Activated naive CD8-positive, alpha-beta T cell treated with anti-CD3 and anti-CD28 coated beads, Interleukin-2, amount 10 ng/mL, durations not matched to agents 7 days and 5 days (primary cell): ENCODE data around the gene TIMP3. TPM values are rescaled to one million over a fixed set of nuclear protein-coding genes. Genes with fewer than 3 reads are reported as not detected.

Experiments
- ATAC-seq: fragments of 150-1000 bp; cut with Tn5 transposase; one replicate; pipeline ENCODE4 v1.10.0; 2021; ENCODE audit warnings: low read depth, moderate library complexity
- POLR2A ChIA-PET: fragments of 350-600 bp; sonication (Branson Sonifier 250); formaldehyde crosslinking; loops from one replicate; lab custom pipeline; 2021; ENCODE audit warnings: antibody characterized with exemption; lab: Charles Lee
- DNase-seq: peaks from one replicate; pipeline ENCODE4 v3.0.0; 2021
- H3K27ac Mint-ChIP-seq: one replicate; pipeline ENCODE4 v1.8.0; 2022; ENCODE audit warnings: mild to moderate bottlenecking, mixed read lengths
- H3K27me3 Mint-ChIP-seq: one replicate; pipeline ENCODE4 v1.8.0; 2022; ENCODE audit warnings: mild to moderate bottlenecking, moderate library complexity, mixed read lengths
- H3K36me3 Mint-ChIP-seq: one replicate; pipeline ENCODE4 v1.8.0; 2021; ENCODE audit warnings: mild to moderate bottlenecking, mixed read lengths
- H3K4me1 Mint-ChIP-seq: one replicate; pipeline ENCODE4 v1.8.0; 2021; ENCODE audit warnings: mixed read lengths
- H3K4me3 Mint-ChIP-seq: one replicate; pipeline ENCODE4 v1.8.0; 2022; ENCODE audit warnings: mild to moderate bottlenecking, moderate library complexity, mixed read lengths
- H3K9me3 Mint-ChIP-seq: one replicate; pipeline ENCODE4 v1.8.0; 2021; ENCODE audit warnings: mixed read lengths
- total RNA-seq, 2 experiments: library from RNA; stranded (reverse); gene quantifications; one replicate each; pipeline ENCODE4 v1.2.3, GENCODE V29; 2021

TIMP3 gene
- total RNA-seq, 2 experiments from 2014 or later = 0.36 to 0.37 TPM

DNA sequence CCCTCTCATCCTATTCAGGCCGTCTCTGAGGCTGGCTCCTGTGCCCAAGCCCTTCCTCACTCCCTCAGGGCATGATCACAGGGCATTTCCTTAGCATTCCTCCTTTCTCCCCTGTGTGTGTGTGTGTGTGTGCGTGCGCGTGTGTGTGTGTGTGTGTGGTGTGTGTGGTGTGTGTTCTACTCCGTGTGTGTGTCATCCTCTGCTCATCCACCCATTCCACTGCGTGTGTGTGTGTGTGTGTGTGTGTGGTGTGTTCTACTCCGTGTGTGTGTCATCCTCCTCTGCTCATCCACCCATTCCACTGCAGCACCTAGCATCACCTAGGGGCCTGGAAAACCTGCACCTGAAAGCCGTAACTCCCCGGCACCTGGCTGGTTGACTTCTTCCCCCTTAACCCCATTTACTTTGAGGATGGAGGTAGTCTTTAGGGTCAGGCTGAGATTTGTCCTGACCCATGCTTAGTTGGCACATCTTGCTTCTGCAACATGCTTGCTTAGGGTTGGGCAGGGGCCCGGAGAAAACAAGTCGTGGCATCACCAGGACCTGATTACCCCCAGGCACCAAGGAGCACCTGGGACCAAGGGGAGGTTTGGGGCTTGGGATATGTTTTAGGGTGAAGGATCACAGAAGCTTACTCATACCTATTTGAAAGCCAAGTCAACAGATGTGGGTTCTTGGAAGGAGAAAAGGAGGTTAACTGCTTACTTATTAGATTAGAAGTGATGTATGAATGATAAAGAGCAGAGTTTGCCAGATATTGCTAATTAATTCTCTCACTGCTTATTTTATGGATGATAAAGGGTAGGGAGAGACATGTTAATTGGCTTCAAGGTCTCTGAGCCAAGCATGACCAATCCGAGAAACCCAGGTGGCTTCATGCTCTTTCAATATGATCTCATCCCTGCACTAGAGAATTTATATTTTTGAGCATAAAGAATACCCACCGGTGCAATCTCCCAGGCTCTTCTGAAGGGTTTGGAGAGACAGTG is 18.9 kb downstream of the TIMP3 start:
- Mint-ChIP-seq H3K27me3 (no peaks in the 10 kb centered on the region), H3K9me3 (no peaks in the 10 kb centered on the region), H3K36me3 (no peaks in the 10 kb centered on the region), H3K27ac (no peak overlapping the region), H3K4me3 (no peak overlapping the region), H3K4me1 (no peaks in the 10 kb centered on the region)
- ATAC-seq = no peak
- POLR2A ChIA-PET = no interaction called here
- no peak for DNase-seq

DNA sequence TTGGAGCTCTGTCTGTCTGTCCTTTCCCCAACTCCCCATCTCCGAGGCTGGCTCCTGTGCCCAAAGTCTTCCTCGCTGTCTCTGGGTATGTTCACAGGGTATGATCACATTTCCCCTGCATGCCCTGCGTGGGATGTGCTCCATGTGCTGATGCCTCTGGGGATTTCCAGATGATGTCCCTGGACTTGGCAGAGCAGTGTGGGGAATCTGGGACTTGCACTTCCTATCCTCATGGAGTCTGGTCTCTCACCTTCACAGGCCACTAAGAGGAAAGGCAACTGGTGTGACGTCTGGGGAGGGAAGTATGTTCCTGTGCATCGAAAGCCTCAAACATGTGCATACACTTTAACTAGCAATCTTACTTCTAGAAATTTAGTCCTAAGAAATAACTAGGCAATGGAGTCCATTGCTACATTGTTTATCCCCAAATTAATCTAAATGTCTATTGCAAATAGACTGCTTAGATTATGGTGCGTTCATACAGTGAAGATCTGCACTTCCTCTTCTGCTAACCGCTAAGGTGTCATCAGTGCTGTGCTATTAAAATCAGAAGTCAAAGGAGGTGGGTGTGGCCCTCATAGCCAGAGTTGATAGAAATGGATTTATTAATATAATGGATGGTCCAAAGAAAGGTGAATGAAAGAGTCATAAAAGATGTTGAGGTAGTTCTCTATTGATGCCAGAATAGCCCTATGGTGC is 20.8 kb downstream of the TIMP3 start:
- DNase-seq (no peak), ATAC-seq (no peak)
- Mint-ChIP-seq H3K4me1 (no peaks in the 10 kb centered on the region), H3K27ac (no peak overlapping the region), H3K36me3 (no peaks in the 10 kb centered on the region), H3K4me3 (no peak overlapping the region), H3K27me3 (no peaks in the 10 kb centered on the region), H3K9me3 (no peaks in the 10 kb centered on the region)
- POLR2A ChIA-PET = no interaction called here

DNA sequence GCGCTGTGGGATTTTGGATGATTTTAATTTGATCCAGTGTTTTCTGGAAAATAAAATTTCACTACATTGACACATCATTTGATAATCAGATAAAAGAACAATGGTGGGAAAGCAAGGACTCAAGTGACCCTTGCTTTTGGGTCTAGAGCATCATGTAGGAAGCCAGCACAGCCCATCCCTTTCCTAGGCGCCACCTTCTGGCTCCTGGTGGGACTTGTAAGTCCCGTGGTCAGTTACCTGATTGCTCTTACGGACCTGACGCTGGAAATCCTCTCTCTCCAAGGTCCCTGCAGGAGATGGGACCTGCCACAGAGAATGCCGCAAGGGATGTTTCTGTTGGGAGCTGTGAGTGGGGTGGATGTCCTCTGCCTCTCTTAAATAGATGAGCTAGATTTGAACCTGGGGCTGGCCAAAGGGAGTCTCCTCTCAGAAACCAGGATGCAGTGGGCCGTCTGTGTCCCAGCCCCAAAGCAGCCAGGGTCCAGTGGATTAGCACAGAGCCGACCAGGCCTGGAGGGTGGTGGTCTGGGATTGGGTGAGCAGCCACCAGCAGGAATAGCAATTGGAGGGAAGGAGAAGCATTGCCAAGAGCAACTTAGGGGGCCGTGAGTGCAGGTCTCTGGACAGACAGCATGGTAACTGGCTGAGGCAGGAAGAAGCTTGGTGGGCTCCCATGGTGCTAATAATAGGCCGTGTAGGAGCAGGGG is 21.7 kb downstream of the TIMP3 start:
- ATAC-seq (no peak), DNase-seq (no peak)
- Mint-ChIP-seq H3K36me3 (no peaks in the 10 kb centered on the region), H3K27me3 (no peaks in the 10 kb centered on the region), H3K27ac (no peak overlapping the region), H3K4me1 (no peaks in the 10 kb centered on the region), H3K9me3 (no peaks in the 10 kb centered on the region), H3K4me3 (no peak overlapping the region)
- POLR2A ChIA-PET = no interaction called here

DNA sequence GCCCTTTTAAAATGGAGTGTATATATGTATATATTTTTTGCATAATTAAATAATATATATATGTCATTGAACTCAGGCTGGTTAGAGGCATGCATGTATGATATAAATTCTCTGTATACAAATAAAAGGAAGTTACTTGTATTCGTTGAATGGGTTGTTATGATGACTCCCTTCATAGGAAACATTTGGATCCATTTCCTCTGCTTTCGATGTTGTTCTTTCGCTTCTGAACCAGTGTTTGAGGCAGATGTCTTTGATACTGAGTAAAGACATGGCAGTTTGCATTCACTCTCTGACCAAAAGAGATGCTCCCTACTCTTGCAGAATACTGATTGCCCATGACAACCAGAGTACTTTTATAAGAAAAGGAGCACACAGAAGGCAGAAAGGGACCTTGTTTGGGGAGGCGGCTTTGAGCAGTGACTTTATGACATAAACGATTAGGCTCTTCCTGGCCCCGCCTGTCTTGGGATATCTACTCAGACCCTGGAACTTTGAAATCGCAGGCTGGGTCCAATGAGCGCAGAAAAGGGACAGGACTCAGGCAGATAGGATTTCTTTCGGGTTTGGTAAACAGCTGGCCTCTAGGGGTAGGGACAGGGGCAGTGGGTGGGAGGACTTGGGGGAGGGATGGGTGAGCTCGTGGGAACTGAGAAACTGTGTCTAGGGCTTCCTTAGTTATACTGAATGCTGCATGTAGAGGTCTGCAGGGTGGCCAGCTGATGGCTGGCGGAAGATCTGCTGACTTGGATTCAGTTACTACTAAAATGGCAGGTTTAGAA is 23.2 kb downstream of the TIMP3 start:
- Mint-ChIP-seq H3K27me3 (no peaks in the 10 kb centered on the region), H3K36me3 (no peaks in the 10 kb centered on the region), H3K9me3 (no peaks in the 10 kb centered on the region), H3K27ac (no peak overlapping the region), H3K4me3 (no peak overlapping the region), H3K4me1 (no peaks in the 10 kb centered on the region)
- ATAC-seq = no peak
- no peak for DNase-seq
- POLR2A ChIA-PET = no interaction called here

DNA sequence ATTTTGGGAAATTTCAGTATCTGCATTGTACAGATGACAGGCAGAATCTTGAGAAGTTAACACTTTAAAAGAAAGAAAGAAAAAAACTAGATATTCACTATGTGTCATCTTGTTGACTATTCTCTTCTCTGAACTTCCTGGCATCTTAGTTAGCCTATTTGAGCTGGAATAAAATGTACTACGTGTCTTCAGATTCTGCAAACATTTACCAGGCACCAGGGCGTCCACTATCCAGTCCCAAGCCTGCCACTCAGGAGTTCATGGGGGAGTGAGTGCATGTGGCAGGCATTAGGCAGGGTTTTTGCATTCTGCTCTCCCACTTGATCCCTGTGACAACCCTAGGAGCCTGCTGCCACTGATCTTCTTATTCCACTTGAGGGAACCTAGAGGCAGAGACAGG is 25.0 kb downstream of the TIMP3 start:
- POLR2A ChIA-PET = no interaction called here
- H3K4me3 Mint-ChIP-seq = no peak overlapping the region
- no peak overlapping the region for H3K27ac Mint-ChIP-seq
- no peaks in the 10 kb centered on the region for H3K36me3 Mint-ChIP-seq
- DNase-seq = no peak
- no peaks in the 10 kb centered on the region for H3K27me3 Mint-ChIP-seq
- H3K9me3 Mint-ChIP-seq = no peaks in the 10 kb centered on the region
- ATAC-seq = no peak
- no peaks in the 10 kb centered on the region for H3K4me1 Mint-ChIP-seq

DNA sequence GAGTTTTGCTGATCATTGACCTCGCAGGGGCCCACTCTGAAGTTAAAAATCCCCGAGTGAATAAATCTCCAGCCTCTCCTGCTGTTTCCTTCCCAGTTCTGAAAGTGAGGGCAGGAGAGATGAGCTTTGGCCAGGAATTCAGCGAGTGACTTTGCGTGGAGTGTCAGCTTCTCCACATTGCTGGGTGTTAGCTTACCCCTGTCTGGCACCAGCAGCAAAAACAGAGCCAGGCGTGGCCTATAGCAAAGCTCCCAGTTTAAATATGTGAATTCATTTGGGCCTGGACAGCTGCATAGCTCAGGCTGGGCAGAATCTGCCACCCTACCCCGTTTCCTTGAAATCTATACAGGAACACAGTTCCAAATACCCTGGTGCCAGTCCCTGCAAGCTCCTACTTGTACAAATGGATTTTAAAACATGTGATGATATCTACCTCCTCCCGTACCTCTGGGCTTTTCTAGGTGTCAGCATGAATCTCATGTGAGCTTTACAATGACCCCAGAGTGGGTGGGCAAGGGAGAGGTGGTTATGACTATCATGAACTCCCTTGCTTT is 25.6 kb downstream of the TIMP3 start:
- ATAC-seq (no peak), DNase-seq (no peak)
- Mint-ChIP-seq H3K9me3 (no peaks in the 10 kb centered on the region), H3K27ac (no peak overlapping the region), H3K27me3 (no peaks in the 10 kb centered on the region), H3K36me3 (no peaks in the 10 kb centered on the region), H3K4me1 (peaks cover 2% of the 10 kb centered on the region), H3K4me3 (no peak overlapping the region)
- POLR2A ChIA-PET = no interaction called here

DNA sequence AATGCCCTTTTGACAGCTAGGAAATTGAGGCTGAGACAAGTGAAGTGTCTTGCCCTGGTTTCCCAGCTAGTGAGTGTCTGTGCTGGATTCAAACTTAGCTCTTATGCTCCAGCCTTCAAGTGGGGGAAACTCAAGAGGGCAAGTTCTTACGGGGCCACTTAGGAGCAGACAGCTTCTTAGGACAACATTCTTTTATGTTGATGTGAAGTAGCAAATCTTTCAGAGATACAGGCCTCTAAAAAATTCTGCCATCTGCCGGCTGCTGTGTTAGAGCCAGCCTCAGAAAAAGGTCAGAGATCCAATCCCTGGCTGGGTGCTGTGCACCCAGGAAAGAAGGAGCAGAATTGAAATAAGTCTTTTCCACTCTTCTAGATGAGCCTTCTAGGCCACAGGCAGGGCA is 26.6 kb downstream of the TIMP3 start:
- Mint-ChIP-seq H3K4me3 (no peak overlapping the region), H3K27ac (no peak overlapping the region), H3K27me3 (no peaks in the 10 kb centered on the region), H3K9me3 (no peaks in the 10 kb centered on the region), H3K36me3 (no peaks in the 10 kb centered on the region), H3K4me1 (peaks cover 3% of the 10 kb centered on the region)
- DNase-seq (no peak), ATAC-seq (no peak)
- POLR2A ChIA-PET = no interaction called here

DNA sequence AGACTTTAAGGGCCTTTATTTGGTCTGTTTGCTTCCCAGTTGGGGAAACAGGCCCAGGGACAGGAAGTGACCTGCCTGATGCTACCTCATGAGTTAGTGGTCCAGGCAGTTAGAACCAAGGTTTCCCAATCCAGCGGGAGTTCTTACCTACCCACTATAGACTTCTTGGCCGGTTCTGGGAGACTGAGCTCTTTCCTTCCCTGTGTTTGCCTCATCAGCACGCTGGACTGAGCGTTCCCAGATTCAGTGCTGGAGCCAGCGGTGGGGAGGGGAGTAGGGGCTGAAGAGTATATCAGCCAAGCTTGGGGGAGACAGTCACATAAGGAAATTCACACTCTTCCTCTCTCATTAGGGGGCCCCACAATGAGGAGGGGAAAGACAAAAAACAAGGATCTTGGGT is 27.1 kb downstream of the TIMP3 start:
- no peak overlapping the region for H3K27ac Mint-ChIP-seq
- POLR2A ChIA-PET = no interaction called here
- no peak for ATAC-seq
- no peaks in the 10 kb centered on the region for H3K36me3 Mint-ChIP-seq
- no peaks in the 10 kb centered on the region for H3K9me3 Mint-ChIP-seq
- H3K4me1 Mint-ChIP-seq = peaks cover 3% of the 10 kb centered on the region
- no peak for DNase-seq
- H3K27me3 Mint-ChIP-seq = no peaks in the 10 kb centered on the region
- no peak overlapping the region for H3K4me3 Mint-ChIP-seq

DNA sequence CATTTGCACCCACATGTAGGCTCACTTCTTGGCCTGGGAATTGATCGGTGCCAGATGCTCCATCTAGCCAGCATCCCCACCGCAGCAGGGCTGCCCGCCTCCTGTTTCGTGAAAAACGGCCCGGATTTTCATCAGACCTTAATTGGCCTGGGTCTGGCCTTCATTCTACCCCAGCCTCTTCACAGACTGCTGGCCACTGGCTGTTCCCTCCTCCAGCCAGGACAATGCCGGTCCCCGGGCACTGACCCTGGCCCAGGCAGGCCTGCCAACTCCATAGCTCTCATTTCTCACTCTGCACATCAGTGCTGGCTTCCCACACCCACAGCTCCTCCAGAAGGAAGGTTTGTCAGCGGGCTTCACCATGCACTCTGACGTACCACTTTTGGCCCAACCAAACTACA is 27.9 kb downstream of the TIMP3 start:
- POLR2A ChIA-PET = no interaction called here
- DNase-seq = no peak
- no peak overlapping the region for H3K27ac Mint-ChIP-seq

DNA sequence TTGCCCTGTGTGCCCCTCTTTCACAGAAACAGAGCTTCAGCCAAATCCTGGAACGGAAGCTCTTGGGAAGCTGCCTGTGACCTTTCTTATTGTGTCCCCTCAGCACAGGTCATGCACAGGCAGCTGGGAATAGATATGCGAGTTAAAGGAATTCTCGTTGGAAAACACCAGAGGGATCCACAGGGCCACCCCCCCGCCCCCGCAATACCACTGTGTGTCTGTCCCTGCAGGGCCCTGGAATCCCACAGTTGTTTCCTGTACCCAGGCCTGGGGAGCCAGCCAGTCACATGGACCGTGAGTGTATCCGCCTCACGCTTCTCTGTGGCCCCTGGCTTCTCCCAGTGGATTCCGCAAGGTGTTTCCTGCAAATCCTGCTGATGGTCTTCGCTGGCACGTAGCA is 29.0 kb downstream of the TIMP3 start:
- no peak for DNase-seq
- Mint-ChIP-seq H3K36me3 (no peaks in the 10 kb centered on the region), H3K27me3 (no peaks in the 10 kb centered on the region), H3K4me3 (no peak overlapping the region), H3K4me1 (peaks cover 3% of the 10 kb centered on the region), H3K9me3 (no peaks in the 10 kb centered on the region), H3K27ac (no peak overlapping the region)
- POLR2A ChIA-PET = no interaction called here
- no peak for ATAC-seq

More for the DNA sequence above, 27.9 kb downstream of the TIMP3 start:
- H3K4me3 Mint-ChIP-seq = no peak overlapping the region
- H3K9me3 Mint-ChIP-seq = no peaks in the 10 kb centered on the region
- H3K36me3 Mint-ChIP-seq = no peaks in the 10 kb centered on the region
- no peak for ATAC-seq
- H3K4me1 Mint-ChIP-seq = peaks cover 3% of the 10 kb centered on the region
- H3K27me3 Mint-ChIP-seq = no peaks in the 10 kb centered on the region

DNA sequence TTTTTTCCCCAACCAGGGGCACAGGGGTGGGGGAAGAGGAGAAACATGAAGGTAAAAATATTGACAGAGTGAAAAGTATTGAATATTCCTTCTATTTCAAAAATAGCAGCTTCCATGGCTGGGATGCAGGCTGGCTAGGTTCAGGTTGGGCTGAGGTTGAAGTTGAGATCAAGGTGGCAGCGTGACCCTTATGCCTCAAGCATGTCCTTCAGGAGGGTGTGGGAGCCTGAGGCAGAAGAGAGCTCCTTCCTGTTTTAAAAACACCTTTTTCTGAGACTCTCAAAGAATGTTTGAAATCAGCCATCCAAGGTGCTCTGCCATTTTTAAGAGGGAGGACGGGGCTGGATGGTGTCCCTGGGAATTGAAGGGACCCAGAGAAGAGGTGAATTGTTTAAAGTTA is 29.5 kb downstream of the TIMP3 start:
- POLR2A ChIA-PET = no interaction called here
- ATAC-seq (no peak), DNase-seq (no peak)
- no peaks in the 10 kb centered on the region for H3K36me3 Mint-ChIP-seq
- H3K4me1 Mint-ChIP-seq = peaks cover 3% of the 10 kb centered on the region
- no peak overlapping the region for H3K4me3 Mint-ChIP-seq
- H3K27me3 Mint-ChIP-seq = no peaks in the 10 kb centered on the region
- H3K9me3 Mint-ChIP-seq = no peaks in the 10 kb centered on the region
- no peak overlapping the region for H3K27ac Mint-ChIP-seq

DNA sequence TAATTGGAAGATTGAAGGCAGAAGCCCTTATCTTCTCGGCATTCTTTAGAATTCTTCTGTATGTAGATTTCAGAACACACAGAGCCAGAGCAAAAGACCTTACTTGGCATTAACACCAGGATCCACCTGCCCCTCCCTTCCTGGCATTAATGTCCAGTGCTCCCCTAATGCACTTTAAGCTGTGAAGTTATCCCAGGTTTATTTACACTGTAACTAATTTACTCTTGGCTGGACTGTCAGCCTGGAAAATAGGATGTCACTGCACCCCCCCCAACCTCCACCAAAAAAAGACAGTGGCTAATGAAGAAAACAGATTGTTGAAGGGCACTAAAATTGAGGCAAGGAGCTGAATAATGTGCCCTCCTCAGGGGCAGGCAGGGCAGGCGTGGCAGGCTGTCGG is 30.1 kb downstream of the TIMP3 start:
- POLR2A ChIA-PET = no interaction called here
- H3K9me3 Mint-ChIP-seq = no peaks in the 10 kb centered on the region
- H3K36me3 Mint-ChIP-seq = no peaks in the 10 kb centered on the region
- H3K4me3 Mint-ChIP-seq = no peak overlapping the region
- H3K27me3 Mint-ChIP-seq = no peaks in the 10 kb centered on the region
- DNase-seq (no peak), ATAC-seq (no peak)
- no peak overlapping the region for H3K27ac Mint-ChIP-seq
- peaks cover 3% of the 10 kb centered on the region for H3K4me1 Mint-ChIP-seq

DNA sequence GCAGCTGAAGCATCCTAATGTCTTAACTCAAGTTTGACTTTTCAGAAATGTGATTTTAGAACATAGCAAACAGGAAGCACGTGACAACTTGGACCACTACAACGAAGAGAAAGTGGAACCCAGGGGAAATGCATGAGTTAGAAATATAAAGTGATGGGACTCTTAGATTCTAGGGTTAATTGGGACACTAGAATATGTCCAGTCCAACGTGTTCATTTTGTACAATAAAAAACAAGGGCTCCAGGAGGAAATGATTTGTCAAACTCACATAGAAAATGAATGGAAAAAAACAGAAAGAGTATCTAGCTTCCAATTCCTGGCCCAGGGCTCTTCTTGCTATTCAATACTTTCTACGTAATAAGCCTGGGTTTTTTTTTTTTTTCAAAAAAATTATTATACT is 30.7 kb downstream of the TIMP3 start:
- Mint-ChIP-seq H3K4me3 (no peak overlapping the region), H3K9me3 (no peaks in the 10 kb centered on the region), H3K36me3 (no peaks in the 10 kb centered on the region), H3K27me3 (no peaks in the 10 kb centered on the region), H3K27ac (no peak overlapping the region), H3K4me1 (peaks cover 3% of the 10 kb centered on the region)
- POLR2A ChIA-PET = no interaction called here
- no peak for ATAC-seq
- DNase-seq = no peak
